ENCODE data around the gene KAT2B. TPM values are rescaled to one million over a fixed set of nuclear protein-coding genes. Genes with fewer than 3 reads are reported as not detected.
A peak's percentile ranks its signal among the peaks of the same experiment; 100 is the strongest.

KAT2B gene
- polyA plus RNA-seq (2011; rRNA removed) (4.6 and 5.5 TPM in 2 replicates), polyA minus RNA-seq (2011; rRNA and poly(A)+ RNA removed) (2.2 and 2.9 TPM in 2 replicates)

GRCh38 chr3:20039765-20040547 is at the start of gene KAT2B:
Gene KAT2B, plus strand, starts transcription at chr3:20040446. Its CDS starts 32 bp downstream, at chr3:20040478.
- no peak within 1 kb of the TSS for H3K27ac ChIP-seq (ENCODE audit: low read depth, low read length)
- POLR2A ChIA-PET = interaction anchor here (0.6 kb wide), 1 partner anchor 13 kb away, joined by 7 read pairs; no protein-coding TSS in a partner anchor
- H3K4me3 ChIP-seq (ENCODE audit: low read depth, low read length) = peak within 1 kb of the TSS; percentile 76
- CTCF ChIA-PET = interaction anchor here (0.9 to 1.7 kb wide), 3 partner anchors 38 to 154 kb away, joined by 3 to 4 read pairs (median 4); no protein-coding TSS in a partner anchor
- peak; percentile 61 for TF ChIP-seq CTCF (IDR thresholded peaks at IDR 0.05; ENCODE audit: low read depth, low read length)
- no peak for DNase-seq (ENCODE audit: low read depth, low spot score)
- H3K9me3 ChIP-seq (ENCODE audit: control insufficient read depth, insufficient read depth, low read length) = no peaks in the 10 kb centered on the region
- H3K27me3 ChIP-seq (ENCODE audit: control insufficient read depth, insufficient read depth, low read length) = no peaks in the 10 kb centered on the region

DNA sequence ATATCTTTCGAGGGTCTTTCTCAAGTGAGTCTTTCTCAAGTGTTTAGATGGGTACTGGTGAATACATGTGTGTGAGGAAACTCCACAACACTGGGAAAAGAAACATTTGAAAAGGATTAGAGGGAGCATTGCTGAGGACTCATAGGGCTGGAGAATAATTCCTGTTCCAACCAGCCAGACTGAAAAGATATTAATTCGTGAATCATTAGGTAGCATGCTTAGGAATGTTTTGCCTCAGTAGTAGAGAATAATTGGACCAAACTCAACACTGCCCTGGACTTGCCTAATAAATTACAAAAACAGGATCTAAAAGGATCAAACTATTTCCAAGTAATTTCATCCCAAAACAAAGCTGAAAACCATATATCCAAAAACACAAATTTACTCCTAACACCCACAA is 45.5 kb upstream of the KAT2B start:
- no peak overlapping the region for H3K27ac ChIP-seq (ENCODE audit: low read depth, low read length)
- no peaks in the 10 kb centered on the region for H3K27me3 ChIP-seq (ENCODE audit: control insufficient read depth, insufficient read depth, low read length)
- no peak overlapping the region for H3K4me3 ChIP-seq (ENCODE audit: low read depth, low read length)
- ChIA-PET CTCF (no interaction called here), POLR2A (no interaction called here)
- no peak for TF ChIP-seq CTCF (IDR thresholded peaks at IDR 0.05; ENCODE audit: low read depth, low read length)
- no peak for DNase-seq (ENCODE audit: low read depth, low spot score)
- no peaks in the 10 kb centered on the region for H3K9me3 ChIP-seq (ENCODE audit: control insufficient read depth, insufficient read depth, low read length)

DNA sequence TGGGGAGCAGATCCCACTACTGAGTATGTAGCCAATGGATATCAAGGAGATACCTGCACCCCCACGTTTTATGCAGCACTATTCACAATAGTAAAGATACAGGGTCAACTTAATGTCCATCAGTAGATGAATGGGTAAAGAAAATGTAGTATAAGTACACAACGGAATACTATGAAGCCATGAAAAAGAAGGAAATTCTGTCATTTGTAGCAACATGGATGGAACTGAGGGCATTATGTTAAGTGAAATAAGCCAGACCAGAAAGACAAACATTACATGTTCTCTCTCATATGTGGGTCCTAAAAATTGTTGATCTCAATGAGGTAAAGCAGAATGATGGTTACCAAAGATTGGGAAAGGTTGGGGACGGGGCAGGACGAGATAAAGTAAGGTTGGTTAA is 42.7 kb upstream of the KAT2B start:
- Histone ChIP-seq H3K4me3 (ENCODE audit: low read depth, low read length) (no peak overlapping the region), H3K27me3 (ENCODE audit: control insufficient read depth, insufficient read depth, low read length) (no peaks in the 10 kb centered on the region), H3K27ac (ENCODE audit: low read depth, low read length) (no peak overlapping the region), H3K9me3 (ENCODE audit: control insufficient read depth, insufficient read depth, low read length) (no peaks in the 10 kb centered on the region)
- no peak for TF ChIP-seq CTCF (IDR thresholded peaks at IDR 0.05; ENCODE audit: low read depth, low read length)
- ChIA-PET CTCF (no interaction called here), POLR2A (no interaction called here)
- DNase-seq (ENCODE audit: low read depth, low spot score) = no peak

- ChIA-PET CTCF (no interaction called here), POLR2A (no interaction called here)
- no peak overlapping the region for H3K4me3 ChIP-seq (ENCODE audit: low read depth, low read length)
- H3K9me3 ChIP-seq (ENCODE audit: control insufficient read depth, insufficient read depth, low read length) = no peaks in the 10 kb centered on the region
- H3K27ac ChIP-seq (ENCODE audit: low read depth, low read length) = no peak overlapping the region
- no peak for DNase-seq (ENCODE audit: low read depth, low spot score)
- TF ChIP-seq CTCF (IDR thresholded peaks at IDR 0.05; ENCODE audit: low read depth, low read length) = no peak
- no peaks in the 10 kb centered on the region for H3K27me3 ChIP-seq (ENCODE audit: control insufficient read depth, insufficient read depth, low read length)
Observed at GRCh38 chr3:20001932-20002331, 38.3 kb upstream of the KAT2B start.

DNA sequence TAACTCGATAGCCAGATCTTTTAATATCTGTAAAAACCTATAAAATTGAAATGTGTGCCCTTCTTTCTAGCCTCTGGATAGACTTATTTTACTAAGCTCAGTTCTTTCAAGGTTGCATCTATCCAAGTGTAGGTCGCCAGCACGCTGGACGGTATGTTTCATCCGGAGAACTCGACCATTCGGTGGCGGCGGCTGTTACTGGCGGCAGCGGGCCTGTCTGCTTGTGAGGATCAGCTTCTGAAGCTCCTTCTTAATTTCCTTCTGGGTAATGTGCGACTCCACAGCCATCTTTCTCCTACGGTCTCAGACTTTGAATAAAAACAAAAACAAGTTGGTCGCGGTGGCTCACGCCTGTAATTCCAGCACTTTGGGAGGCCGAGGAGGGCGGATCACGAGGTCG is 32.3 kb upstream of the KAT2B start:
- no peak for TF ChIP-seq CTCF (IDR thresholded peaks at IDR 0.05; ENCODE audit: low read depth, low read length)
- Histone ChIP-seq H3K9me3 (ENCODE audit: control insufficient read depth, insufficient read depth, low read length) (no peaks in the 10 kb centered on the region), H3K27ac (ENCODE audit: low read depth, low read length) (no peak overlapping the region), H3K27me3 (ENCODE audit: control insufficient read depth, insufficient read depth, low read length) (no peaks in the 10 kb centered on the region), H3K4me3 (ENCODE audit: low read depth, low read length) (no peak overlapping the region)
- ChIA-PET CTCF (no interaction called here), POLR2A (no interaction called here)
- no peak for DNase-seq (ENCODE audit: low read depth, low spot score)
